Natural killer cell treated with Interleukin-12 subunit alpha and Interleukin-12 subunit beta and Interleukin-15 and Interleukin-18, amount 100 ng/mL, for 72 hours (primary cell): ENCODE results near the gene CAT. TPM values are rescaled to one million over a fixed set of nuclear protein-coding genes. Genes with fewer than 3 reads are reported as not detected.

Experiments
- ATAC-seq, 2 donors: fragments of 150-1000 bp; cut with Tn5 transposase in 1 of 2; sonication (Bioruptor Pico), chemical (Tn5 transposase) in 1 of 2; 2 replicates each; pipeline ENCODE4 v1.10.0; 2021
- DNase-seq: peaks from one replicate; pipeline ENCODE4 v3.0.0; 2022; ENCODE audit warnings: low spot score
- H3K27ac Mint-ChIP-seq, 2 donors: 1 replicate in 1 of 2; 2 replicates in 1 of 2; pipeline ENCODE4 v1.8.0; 2022; ENCODE audit warnings: mixed read lengths in 2 of 2, mild to moderate bottlenecking in 1 of 2, moderate library complexity in 1 of 2
- H3K27me3 Mint-ChIP-seq, 2 donors: 1 replicate in 1 of 2; 2 replicates in 1 of 2; pipeline ENCODE4 v1.8.0; 2022; ENCODE audit warnings: mixed read lengths in 2 of 2
- H3K36me3 Mint-ChIP-seq: one replicate; pipeline ENCODE4 v1.8.0; 2022; ENCODE audit warnings: mixed read lengths
- H3K4me1 Mint-ChIP-seq, 2 donors: 1 replicate in 1 of 2; 2 replicates in 1 of 2; pipeline ENCODE4 v1.8.0; 2022; ENCODE audit warnings: low read depth in 2 of 2, mixed read lengths in 2 of 2, mild to moderate bottlenecking in 1 of 2
- H3K4me3 Mint-ChIP-seq: one replicate; pipeline ENCODE4 v1.8.0; 2022; ENCODE audit warnings: mixed read lengths
- H3K9me3 Mint-ChIP-seq: 2 replicates; pipeline ENCODE4 v1.8.0; 2022; ENCODE audit warnings: mixed read lengths
- total RNA-seq, 2 donors: library from RNA; stranded (reverse); gene quantifications; one replicate each; pipeline ENCODE4 v1.2.3, GENCODE V29; 2022

CAT gene
- total RNA-seq, 2 donors from 2014 or later, result 11.2 to 22.2 TPM

DNA sequence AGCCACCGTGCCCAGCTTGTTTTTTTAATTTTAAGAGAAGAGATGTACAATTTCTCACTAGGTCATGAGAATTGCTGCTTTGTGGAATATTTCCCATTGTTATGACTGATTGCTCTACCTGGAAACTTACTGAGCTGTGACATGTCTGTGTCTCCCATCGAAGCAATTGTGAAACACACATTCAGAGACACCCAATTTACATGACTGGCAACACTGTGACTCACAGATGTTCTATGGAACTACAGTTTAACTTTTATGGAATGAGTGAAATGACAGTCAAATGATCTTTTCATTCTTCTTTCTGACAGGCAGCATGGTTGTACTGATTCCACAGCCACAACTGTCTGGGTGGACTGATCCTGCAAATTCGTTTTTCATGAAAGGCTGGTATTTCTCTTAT, 42.6 kb downstream of the CAT start:
- Mint-ChIP-seq H3K9me3 (no peaks in the 10 kb centered on the region), H3K27ac (no peak overlapping the region), H3K4me3 (no peak overlapping the region), H3K27me3 (peaks cover 14 to 37% of the 10 kb centered on the region in 2 donors), H3K36me3 (no peaks in the 10 kb centered on the region), H3K4me1 (no peaks in the 10 kb centered on the region)
- DNase-seq (no peak), ATAC-seq (no peak)

DNA sequence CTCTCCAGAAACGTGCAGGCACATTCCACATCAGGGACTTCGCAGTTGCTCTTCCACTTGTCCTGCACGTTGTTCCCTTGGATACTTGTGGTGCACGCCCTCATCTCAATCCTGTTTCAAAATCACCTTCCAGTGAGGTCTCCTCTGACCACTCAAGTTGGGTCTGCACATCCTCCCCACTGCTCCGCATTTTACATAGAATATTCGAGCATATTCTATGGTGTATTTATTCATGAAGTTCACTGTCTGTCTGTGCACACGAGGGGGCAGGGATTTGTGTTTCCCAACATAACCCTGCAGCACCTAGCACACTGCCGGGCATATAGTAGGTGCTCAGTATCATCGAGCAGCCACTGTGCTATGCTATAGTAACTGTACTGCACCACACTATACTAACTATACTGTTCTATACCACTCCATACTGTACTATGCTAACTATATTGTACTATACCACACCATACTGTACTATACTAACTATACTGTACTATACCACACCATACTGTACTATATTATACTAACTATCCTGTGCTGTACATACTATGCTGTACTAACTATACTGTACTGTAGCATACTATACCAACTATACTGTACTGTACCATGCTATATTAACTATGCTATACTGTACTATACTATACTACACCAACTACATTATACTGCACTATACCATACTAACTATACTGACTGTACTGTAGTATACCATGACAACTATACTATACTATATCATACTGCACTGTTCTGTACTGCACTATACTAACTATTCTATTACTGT, 44.6 kb downstream of the CAT start:
- H3K4me1 Mint-ChIP-seq, result no peaks in the 10 kb centered on the region
- no peak overlapping the region for H3K4me3 Mint-ChIP-seq
- no peak overlapping the region for H3K27ac Mint-ChIP-seq
- ATAC-seq (peak; percentile 47 to 54), DNase-seq (no peak)
- H3K9me3 Mint-ChIP-seq, result no peaks in the 10 kb centered on the region
- H3K36me3 Mint-ChIP-seq, result no peaks in the 10 kb centered on the region
- peaks cover 16 to 37% of the 10 kb centered on the region in 2 donors for H3K27me3 Mint-ChIP-seq

DNA sequence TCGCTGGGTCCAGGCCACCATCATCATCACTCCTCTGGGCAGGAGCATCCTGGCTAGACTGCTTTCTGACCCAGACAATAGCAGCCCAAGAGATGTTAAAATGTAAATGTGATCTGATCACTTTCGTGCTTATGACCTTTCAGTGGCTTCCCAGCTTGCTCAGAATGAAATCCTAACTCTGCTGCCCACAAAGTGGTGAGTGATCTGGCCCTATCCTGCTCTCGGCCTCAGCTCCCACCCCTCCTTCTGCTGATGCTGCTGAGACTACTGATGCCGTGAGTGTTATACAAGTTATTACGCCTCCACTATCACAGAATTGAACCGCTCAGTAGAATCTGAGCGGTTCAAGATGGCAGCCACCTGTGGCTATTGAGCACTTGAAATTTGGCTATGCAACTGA, 48.7 kb downstream of the CAT start:
- Mint-ChIP-seq H3K4me3 (no peak overlapping the region), H3K4me1 (no peaks in the 10 kb centered on the region), H3K27me3 (peaks cover 7 to 11% of the 10 kb centered on the region in 2 donors), H3K27ac (no peak overlapping the region), H3K9me3 (no peaks in the 10 kb centered on the region), H3K36me3 (no peaks in the 10 kb centered on the region)
- ATAC-seq, result no peak
- DNase-seq, result no peak

DNA sequence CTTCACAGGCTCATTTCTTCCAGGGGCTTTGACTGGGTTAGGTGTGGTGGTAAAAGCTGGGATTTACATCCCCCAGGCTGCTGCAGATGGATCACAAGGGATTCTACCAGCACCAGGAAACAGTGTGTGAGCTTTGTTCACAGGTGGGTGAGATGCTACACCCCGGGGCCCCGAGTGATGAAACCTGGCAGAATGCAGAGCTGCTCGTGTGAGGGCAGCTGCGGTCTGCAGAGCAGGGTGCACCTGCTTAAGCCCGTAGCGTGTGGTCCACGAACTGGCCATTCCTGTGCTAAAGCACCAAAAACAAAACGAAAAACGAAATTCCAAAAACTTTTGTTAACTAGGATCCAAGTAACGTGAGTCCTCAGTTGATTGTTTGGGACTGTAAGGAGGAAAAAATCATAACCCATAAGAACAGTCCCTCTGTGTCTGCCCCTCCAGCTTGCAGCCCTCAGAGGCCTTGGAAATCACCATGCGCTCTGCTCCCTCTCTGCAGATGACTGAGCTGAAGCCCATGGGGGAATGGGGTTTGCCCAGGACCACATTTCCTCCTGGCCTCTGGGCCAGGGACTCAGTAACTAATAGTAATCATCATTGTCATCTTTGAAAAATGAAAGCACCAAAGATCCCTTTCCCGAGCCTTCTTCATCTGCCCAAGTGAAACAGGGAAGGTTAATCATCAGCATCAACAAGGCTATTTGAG, 50.3 kb downstream of the CAT start:
- H3K9me3 Mint-ChIP-seq, result no peaks in the 10 kb centered on the region
- H3K27ac Mint-ChIP-seq, result no peak overlapping the region
- no peak for DNase-seq

DNA sequence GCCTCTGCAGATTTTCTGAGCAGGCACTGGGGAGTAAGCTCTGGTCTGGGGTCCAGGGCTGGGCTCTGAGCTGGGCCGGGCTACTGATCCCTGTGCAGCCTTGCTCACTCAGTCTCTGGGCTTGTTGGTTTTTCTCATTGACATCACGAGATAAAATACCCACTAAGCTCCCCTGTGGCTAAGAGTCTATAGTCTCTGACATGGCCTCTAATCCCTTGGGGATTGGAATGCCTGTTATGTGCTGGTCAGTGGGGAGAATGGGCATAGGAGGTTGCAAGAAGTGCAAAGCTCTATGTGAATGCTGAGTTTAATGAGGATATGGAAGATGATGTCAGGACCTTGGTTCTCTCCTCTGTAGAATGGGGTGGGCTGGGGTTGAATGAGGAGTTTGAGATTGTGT, 51.6 kb downstream of the CAT start:
- H3K27me3 Mint-ChIP-seq, result peaks cover 5 to 13% of the 10 kb centered on the region in 2 donors
- no peaks in the 10 kb centered on the region for H3K36me3 Mint-ChIP-seq
- no peak overlapping the region for H3K4me3 Mint-ChIP-seq
- H3K4me1 Mint-ChIP-seq, result no peaks in the 10 kb centered on the region
- no peak overlapping the region for H3K27ac Mint-ChIP-seq
- no peak for ATAC-seq
- no peak for DNase-seq
- no peaks in the 10 kb centered on the region for H3K9me3 Mint-ChIP-seq

More for the DNA sequence above, 50.3 kb downstream of the CAT start:
- ATAC-seq, result no peak
- no peak overlapping the region for H3K4me3 Mint-ChIP-seq
- no peaks in the 10 kb centered on the region for H3K36me3 Mint-ChIP-seq
- H3K27me3 Mint-ChIP-seq, result peaks cover under 1 to 3% of the 10 kb centered on the region in 2 donors
- H3K4me1 Mint-ChIP-seq, result no peaks in the 10 kb centered on the region

DNA sequence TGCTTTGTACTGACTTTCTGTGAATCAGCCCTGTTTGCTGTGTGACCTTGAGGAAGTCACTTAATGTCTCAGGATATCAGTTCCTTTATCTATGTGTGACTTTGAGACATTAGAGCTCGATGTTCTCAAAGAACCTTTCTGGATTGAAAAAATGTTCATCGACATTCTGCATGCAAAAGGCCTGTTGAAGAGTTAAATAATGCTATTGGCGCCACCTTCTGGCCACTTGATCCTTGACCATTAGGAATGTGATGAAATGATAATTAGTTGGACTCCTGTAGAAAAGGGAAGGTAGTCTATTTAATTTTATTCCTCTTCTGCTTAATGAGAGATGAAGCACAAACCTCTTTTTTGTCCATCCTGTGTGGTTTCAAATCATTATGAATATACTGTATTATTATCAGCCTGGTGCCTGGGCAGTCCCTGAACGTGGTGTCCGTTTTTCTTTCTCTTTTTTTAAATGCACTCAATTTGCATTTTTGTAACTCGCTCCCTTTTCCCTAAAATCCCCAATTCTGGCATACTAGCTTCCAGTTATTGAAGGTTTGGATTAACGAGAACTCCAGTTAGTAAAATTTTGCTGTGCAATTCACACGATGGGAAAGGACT, 54.2 kb downstream of the CAT start:
- Mint-ChIP-seq H3K27me3 (peaks cover 4 to 13% of the 10 kb centered on the region in 2 donors), H3K9me3 (no peaks in the 10 kb centered on the region), H3K4me3 (no peak overlapping the region), H3K36me3 (no peaks in the 10 kb centered on the region), H3K4me1 (no peaks in the 10 kb centered on the region), H3K27ac (no peak overlapping the region)
- DNase-seq (no peak), ATAC-seq (no peak)

DNA sequence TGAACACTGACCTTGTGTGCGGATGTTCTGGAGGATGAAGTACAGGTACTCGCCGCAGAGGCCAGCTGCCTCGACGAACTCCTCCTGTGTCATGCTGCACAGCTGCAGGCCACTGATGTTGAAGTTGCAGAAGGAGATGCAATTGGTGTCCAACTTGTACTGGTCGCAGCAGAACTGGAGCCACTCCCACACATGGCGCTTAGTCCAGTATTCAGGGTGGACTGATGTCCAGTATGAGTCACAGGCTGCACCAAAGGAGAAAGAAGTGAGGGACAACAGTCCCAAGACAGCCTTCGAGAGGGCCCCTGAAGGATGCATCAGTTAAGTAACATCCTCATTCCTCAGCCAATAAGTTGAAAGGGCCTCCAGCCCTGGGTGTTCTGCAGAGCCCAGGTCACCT, 54.7 kb downstream of the CAT start:
- no peak overlapping the region for H3K4me3 Mint-ChIP-seq
- no peaks in the 10 kb centered on the region for H3K4me1 Mint-ChIP-seq
- peaks cover 2 to 13% of the 10 kb centered on the region in 2 donors for H3K27me3 Mint-ChIP-seq
- no peak for DNase-seq
- no peak for ATAC-seq
- no peak overlapping the region for H3K27ac Mint-ChIP-seq
- no peaks in the 10 kb centered on the region for H3K9me3 Mint-ChIP-seq
- H3K36me3 Mint-ChIP-seq, result no peaks in the 10 kb centered on the region

DNA sequence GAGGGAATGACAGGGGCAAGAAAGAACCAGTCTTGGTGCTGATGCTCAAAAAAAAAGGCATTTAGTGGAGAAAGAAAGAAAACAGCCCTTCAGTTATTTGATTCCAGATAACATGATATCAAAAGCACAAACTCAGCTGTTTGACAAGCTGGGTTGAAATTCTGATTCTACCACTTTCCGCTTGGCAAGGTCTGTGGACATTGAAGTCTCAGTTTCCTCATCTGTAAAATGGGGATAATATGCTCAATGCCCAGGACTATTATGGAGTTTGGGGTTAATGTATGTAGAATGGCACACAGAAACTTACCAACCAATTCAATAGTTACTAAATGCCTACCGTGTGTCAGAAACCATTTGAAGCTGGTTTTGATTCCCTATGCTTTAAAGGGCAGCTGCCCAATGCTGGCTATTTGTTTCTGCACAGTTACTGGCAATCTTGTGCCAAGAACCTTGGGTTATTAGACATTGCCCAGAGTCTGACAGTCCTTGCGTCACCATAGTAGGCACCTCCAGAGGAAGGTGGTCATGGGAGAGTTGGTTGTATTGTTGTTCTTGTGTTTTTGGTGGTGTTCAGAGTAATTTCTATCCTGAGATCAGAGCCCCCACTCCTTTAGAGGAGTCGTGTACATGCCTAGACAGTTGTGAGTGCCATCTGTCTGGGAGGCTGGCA, 55.3 kb downstream of the CAT start:
- no peak overlapping the region for H3K4me3 Mint-ChIP-seq
- no peaks in the 10 kb centered on the region for H3K4me1 Mint-ChIP-seq
- H3K27me3 Mint-ChIP-seq, result peaks cover 2 to 13% of the 10 kb centered on the region in 2 donors
- no peak overlapping the region for H3K27ac Mint-ChIP-seq
- ATAC-seq (no peak), DNase-seq (no peak)
- no peaks in the 10 kb centered on the region for H3K9me3 Mint-ChIP-seq
- no peaks in the 10 kb centered on the region for H3K36me3 Mint-ChIP-seq

DNA sequence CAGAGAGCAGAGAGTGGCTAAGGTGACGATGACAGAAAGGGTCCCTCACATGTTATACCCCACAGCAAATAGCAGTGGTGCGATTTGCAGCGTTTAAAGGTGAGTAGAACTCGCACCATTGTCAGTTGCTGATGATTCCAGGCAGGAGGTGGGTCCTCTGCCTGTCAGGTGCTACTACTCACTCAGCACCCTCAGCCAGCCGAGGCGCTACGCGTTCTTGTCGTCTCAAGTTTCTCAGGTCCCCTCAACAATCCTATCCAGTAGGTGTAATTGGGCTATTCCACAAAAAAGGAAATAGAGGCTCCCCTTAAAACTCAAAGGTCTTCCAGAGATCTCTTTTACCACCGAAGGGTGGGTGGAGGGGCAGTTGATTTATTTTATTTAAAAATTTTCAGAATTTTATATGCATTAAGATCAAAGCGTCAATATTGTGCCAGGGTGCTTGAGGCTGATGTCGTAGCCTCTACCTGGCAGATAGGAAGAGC, 56.5 kb downstream of the CAT start:
- no peak for DNase-seq
- no peaks in the 10 kb centered on the region for H3K4me1 Mint-ChIP-seq
- ATAC-seq, result no peak
- no peaks in the 10 kb centered on the region for H3K9me3 Mint-ChIP-seq
- no peak overlapping the region for H3K27ac Mint-ChIP-seq
- no peak overlapping the region for H3K4me3 Mint-ChIP-seq
- no peaks in the 10 kb centered on the region for H3K36me3 Mint-ChIP-seq
- peaks cover 2 to 13% of the 10 kb centered on the region in 2 donors for H3K27me3 Mint-ChIP-seq

DNA sequence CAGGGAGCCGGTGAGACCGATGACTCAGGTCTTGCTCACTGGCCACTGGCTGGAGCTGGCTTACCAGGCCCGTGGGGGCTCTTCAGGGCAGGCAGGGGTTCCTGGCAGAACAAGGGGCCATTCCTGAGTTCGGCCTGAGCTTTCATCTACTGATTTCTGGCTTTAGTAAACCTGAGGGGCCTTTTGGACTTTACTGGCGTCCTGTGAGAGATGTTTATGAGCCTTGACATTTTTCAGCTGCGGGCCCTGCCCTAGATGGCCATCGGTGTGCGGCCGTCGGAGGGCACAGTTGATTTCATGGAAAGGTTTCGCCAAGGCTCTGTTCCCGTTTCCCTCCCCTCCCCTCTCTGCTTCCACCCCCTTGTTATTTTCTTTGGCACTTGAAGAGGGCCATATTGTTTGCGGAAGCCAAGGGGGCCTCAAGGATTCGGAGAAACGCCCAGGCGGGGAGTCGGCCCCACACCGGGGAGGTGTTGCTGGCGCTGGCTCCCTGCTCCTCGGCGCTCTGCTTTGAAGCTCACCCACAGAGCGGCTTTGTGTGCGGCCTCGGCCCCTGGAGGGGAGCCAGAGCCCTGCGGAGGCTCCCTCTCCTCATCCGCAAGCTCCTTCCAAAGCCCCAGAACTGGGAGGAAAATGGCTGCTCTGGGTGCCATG, 57.1 kb downstream of the CAT start:
- Mint-ChIP-seq H3K9me3 (no peaks in the 10 kb centered on the region), H3K4me1 (no peaks in the 10 kb centered on the region), H3K36me3 (no peaks in the 10 kb centered on the region), H3K27me3 (peaks cover 2 to 13% of the 10 kb centered on the region in 2 donors), H3K4me3 (no peak overlapping the region), H3K27ac (no peak overlapping the region)
- DNase-seq (no peak), ATAC-seq (no peak)

DNA sequence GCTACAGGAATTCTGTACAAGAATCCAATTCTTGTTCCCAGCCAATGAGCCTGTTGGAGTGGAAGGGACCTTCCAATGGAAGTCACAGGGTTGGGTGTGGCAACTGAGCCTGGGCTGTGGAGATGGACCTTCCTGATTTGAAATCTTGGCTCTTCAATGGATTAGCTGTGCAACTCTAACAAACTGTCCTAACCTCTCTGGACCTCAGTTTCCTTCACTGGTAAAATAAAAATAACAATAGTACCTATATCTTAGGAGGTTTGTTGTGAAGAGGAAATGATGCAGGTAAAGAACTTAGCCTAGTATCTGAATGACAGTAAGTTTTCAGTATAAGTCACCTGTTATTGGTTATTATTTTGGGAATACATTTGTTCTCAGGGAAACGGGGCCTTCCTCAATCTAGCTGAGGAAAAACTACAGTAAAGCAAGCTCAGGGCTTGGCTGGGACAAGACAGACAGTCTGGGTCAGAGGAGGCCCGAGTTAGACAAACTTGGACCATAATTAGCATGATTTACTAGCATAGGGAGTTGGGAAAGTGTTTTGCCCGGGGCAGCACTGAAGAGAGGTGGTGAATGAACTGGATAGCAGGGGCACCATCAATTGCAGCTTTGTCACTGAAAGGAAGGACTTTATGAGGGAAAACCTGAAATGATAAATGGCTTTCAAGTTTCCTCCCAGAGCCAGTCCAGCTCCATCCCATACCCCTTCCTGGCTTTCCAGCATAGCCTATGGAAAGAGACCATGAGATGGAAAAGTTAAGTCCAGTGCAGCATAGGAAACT, 61.2 kb downstream of the CAT start:
- peaks cover 5 to 10% of the 10 kb centered on the region in 2 donors for H3K27me3 Mint-ChIP-seq
- no peaks in the 10 kb centered on the region for H3K36me3 Mint-ChIP-seq
- no peak for DNase-seq
- no peak overlapping the region for H3K27ac Mint-ChIP-seq
- no peaks in the 10 kb centered on the region for H3K9me3 Mint-ChIP-seq
- H3K4me1 Mint-ChIP-seq, result no peaks in the 10 kb centered on the region
- no peak for ATAC-seq
- H3K4me3 Mint-ChIP-seq, result no peak overlapping the region

DNA sequence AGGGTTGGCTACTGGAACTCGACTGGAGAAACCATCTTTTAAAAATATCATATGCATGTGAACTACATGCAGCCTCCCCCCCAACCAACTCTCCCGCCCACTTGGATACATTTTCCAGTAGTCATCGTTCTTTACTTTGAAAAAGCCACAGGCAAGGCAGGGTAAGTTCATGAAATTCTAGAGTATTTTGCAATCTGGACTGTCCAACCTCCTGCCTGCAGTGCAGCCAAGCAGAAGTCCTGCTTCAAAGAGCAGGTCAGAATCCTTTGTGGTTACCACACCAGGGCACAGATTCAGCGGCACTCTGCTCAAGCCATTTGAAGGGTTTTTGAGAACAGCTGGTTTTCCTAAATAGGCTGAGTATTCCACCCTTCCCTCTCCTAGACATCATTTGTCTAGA, 62.8 kb downstream of the CAT start:
- Mint-ChIP-seq H3K4me3 (no peak overlapping the region), H3K36me3 (no peaks in the 10 kb centered on the region), H3K9me3 (no peaks in the 10 kb centered on the region), H3K27me3 (peaks cover 4 to 7% of the 10 kb centered on the region in 2 donors), H3K4me1 (no peaks in the 10 kb centered on the region), H3K27ac (no peak overlapping the region)
- no peak for DNase-seq
- no peak for ATAC-seq

DNA sequence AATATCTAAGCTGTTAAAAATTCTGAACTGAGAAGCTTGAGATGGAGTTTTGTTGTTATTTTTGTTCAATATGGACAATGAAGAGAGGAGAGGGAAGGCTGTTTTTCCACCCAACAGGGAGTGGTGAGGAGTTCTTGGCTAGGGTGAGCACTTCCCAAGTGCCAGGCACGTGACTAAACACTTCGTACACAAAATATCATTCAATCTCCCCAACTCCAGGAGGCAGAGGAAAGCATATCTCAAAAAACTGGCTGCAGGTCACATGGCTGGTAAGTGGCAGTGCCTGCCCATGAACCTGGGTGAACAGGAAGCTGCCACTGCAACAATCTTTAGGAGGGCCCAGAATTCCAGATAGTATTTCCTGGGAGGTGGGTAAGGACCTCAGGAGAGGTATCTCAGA, 63.2 kb downstream of the CAT start:
- ATAC-seq (no peak), DNase-seq (no peak)
- Mint-ChIP-seq H3K4me1 (no peaks in the 10 kb centered on the region), H3K36me3 (no peaks in the 10 kb centered on the region), H3K4me3 (no peak overlapping the region), H3K27ac (no peak overlapping the region), H3K27me3 (peaks cover 4 to 7% of the 10 kb centered on the region in 2 donors), H3K9me3 (no peaks in the 10 kb centered on the region)
